Fibroblast of peridontal ligament (primary cell): ENCODE data around the gene KPNB1.

Source experiments
- DNase-seq: peaks from one replicate; pipeline ENCODE4 v3.0.0-alpha.2; 2010; ENCODE audit errors: extremely low read depth

Gene KPNB1

DNA sequence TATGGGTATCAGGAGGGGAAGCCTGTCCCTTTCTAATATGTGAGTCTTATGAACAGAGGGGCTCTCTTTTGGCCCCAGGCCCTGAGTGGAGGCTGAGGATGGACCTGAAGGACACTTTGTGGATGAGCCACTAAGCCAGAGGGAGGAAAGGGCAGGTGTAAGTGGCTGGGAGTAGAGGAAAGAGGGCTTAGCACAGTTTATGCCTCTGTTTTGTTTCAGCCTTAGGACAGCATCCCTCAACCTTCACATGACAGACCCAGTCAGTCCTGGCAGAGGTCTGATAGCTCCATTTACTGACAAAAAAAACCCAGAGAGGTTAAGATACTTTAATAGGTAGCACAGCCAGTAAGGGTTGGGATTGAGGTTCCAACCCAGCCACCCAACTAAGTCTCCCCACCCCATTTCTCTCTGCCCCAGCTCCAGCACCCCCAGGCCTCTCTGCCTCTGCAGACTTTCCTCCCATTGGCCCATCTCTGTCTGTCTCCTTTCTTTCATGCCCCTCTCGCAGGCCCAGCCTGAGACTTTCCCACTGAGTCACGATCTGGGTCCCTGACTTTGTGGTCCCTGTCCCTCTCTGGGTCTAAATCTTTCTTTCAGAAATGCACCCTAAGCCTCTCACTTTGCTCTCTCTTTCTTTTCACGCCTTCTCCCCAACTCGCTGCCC lies 78.6 kb downstream of the KPNB1 start:
- no peak for DNase-seq

GRCh38 chr17:47729476-47729875 lies 79.8 kb downstream of the KPNB1 start:
- no peak for DNase-seq

DNA sequence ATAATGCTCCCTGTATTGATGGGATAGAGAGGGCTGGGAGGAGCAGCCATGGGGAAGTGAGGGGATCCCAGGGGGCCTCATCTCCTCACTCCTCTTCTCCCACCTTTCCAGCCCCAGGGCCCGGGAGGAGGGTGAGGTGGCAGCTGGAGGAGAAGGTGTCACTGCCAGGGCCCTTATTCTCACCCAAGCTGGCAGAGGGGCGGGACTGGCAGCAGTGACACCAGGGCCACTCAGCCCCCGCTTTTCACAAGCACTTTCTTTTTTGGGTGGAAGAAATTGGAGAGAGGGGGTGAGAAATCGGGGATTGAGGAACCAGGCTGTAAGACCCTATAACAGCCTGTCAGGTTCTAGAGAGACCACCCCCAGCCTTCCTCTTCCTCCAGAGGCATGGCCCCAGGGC lies 81.0 kb downstream of the KPNB1 start:
- DNase-seq, result no peak

- no peak for DNase-seq
These were observed 81.7 kb downstream of the KPNB1 start for GRCh38 chr17:47731396-47731795.

DNA sequence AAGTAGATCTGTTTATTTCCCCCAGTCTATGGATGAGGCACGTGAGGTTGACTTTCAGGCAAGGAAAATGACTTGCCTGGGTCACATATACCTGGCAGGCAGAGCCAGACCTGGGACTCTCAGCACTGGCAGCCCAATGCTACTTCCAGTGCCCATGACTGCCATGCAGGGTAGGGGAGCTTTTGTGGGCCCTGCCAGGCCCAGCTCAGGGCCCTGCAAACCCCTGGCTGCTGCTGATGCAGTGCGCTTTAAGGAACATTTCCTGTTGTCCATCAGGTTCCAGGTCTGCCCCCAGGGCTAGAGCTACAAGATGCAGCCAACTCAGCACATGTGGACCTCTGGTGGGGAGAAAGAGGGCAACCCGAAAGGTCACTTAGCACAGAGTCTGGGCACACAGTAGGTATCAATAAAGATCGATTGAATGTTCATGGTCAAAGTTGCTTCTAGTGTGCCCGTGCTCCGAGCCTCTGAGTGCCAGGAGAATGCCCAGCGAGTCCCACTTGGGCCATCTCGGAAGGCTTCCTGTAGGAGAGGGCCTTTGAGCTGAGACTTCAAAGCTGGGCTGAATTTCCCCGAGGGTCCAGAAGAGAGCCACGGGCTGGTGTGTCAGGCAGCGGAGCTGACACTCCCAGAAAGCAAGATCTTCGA lies 82.8 kb downstream of the KPNB1 start:
- no peak for DNase-seq

GRCh38 chr17:47733047-47733673 lies 83.4 kb downstream of the KPNB1 start, which contains the start of gene TBX21:
Gene TBX21, plus strand, starts transcription at chr17:47733236. Its CDS starts 219 bp downstream, at chr17:47733455.
- no peak for DNase-seq

DNA sequence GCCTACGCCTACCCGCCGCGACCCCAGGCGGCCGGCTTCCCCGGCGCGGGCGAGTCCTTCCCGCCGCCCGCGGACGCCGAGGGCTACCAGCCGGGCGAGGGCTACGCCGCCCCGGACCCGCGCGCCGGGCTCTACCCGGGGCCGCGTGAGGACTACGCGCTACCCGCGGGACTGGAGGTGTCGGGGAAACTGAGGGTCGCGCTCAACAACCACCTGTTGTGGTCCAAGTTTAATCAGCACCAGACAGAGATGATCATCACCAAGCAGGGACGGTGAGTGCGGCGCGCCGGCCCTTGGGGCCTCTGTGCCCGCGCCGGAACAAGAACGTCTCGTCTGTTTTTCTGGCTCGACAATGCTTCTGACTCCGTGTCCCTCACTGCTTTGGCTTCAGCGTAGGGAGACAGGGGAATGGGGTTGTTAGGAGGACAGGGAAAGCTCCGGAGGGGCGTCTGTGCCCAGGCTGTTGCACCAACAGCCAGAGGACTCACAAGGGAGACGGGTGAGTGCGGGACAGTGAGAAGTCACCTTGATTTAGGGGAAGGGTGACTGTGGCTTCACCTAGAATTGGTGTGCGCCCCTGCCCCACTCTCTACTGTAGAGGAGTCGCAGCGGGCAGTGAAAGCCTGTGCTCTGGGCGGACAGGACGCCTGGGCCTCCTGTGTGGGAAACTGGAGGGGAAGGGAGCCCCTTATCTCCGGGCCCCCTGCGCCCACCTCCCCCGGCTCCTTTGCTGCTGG lies 84.1 kb downstream of the KPNB1 start:
- DNase-seq, result no peak

GRCh38 chr17:47735139-47735464 lies 85.4 kb downstream of the KPNB1 start:
- no peak for DNase-seq
